Parathyroid adenoma (tissue), 2 donors: ENCODE results near the gene TRABD2A.
"Not testable (repeated sequence)": the region's sequence is repeated elsewhere in the genome, so short reads cannot be mapped to it uniquely, and the experiment has no call there.

ENCODE experiments used
- H2AFZ ChIP-seq: fragments of 300-600 bp; sonication (generic); one replicate; pipeline ENCODE4 v1.7.0; 2017; ENCODE audit warnings: antibody characterized with exemption, mild to moderate bottlenecking
- H3K27ac ChIP-seq: fragments of 300-600 bp; sonication (generic); one replicate; pipeline ENCODE4 v1.7.0; 2017
- H3K27me3 ChIP-seq: fragments of 300-600 bp; sonication (generic); one replicate; pipeline ENCODE4 v1.7.0; 2017; ENCODE audit warnings: low read length; ENCODE audit not compliant: control insufficient read depth, insufficient read depth
- H3K36me3 ChIP-seq: fragments of 300-600 bp; sonication (generic); one replicate; pipeline ENCODE4 v1.7.0; 2017; ENCODE audit warnings: low read length; ENCODE audit not compliant: control insufficient read depth, insufficient read depth
- H3K4me1 ChIP-seq: fragments of 300-600 bp; sonication (generic); one replicate; pipeline ENCODE4 v1.7.0; 2017; ENCODE audit warnings: control low read depth
- H3K4me2 ChIP-seq: fragments of 300-600 bp; sonication (generic); one replicate; pipeline ENCODE4 v1.7.0; 2017; ENCODE audit warnings: low read length
- H3K4me3 ChIP-seq: fragments of 300-600 bp; sonication (generic); one replicate; pipeline ENCODE4 v1.7.0; 2017; ENCODE audit warnings: low read depth, low read length
- H3K79me2 ChIP-seq: fragments of 300-600 bp; sonication (generic); one replicate; pipeline ENCODE4 v1.7.0; 2017; ENCODE audit warnings: control low read depth
- H3K9ac ChIP-seq: fragments of 300-600 bp; sonication (generic); one replicate; pipeline ENCODE4 v1.7.0; 2017; ENCODE audit warnings: mild to moderate bottlenecking
- H3K9me3 ChIP-seq: fragments of 300-600 bp; sonication (generic); one replicate; pipeline ENCODE4 v1.7.0; 2017; ENCODE audit warnings: low read length; ENCODE audit not compliant: control insufficient read depth
- CTCF ChIP-seq: fragments of 300-600 bp; sonication (generic); IDR thresholded peaks from one replicate; pipeline ENCODE4 v1.7.0; 2017; ENCODE audit warnings: antibody characterized with exemption, mild to moderate bottlenecking
- donor health status: primary hyperparathyroidism.

Gene TRABD2A

GRCh38 chr2:84924173-84925106 is 43.6 kb upstream of the TRABD2A start:
- Histone ChIP-seq H3K4me2 (no peak overlapping the region), H3K4me1 (peaks cover 3% of the 10 kb centered on the region), H3K27ac (peak overlapping the region; percentile 40), H2AFZ (no peak overlapping the region), H3K4me3 (no peak overlapping the region), H3K36me3 (no peaks in the 10 kb centered on the region), H3K9ac (no peak overlapping the region), H3K27me3 (no peaks in the 10 kb centered on the region), H3K79me2 (no peaks in the 10 kb centered on the region), H3K9me3 (no peaks in the 10 kb centered on the region)
- TF ChIP-seq CTCF = no peak

- Histone ChIP-seq H3K9ac (no peak overlapping the region), H2AFZ (no peak overlapping the region), H3K9me3 (no peaks in the 10 kb centered on the region), H3K36me3 (no peaks in the 10 kb centered on the region), H3K79me2 (no peaks in the 10 kb centered on the region), H3K4me2 (no peak overlapping the region), H3K27ac (no peak overlapping the region), H3K4me1 (peaks cover 4% of the 10 kb centered on the region), H3K27me3 (no peaks in the 10 kb centered on the region), H3K4me3 (no peak overlapping the region)
- TF ChIP-seq CTCF = no peak
These were observed 42.1 kb upstream of the TRABD2A start for GRCh38 chr2:84923009-84923408.

GRCh38 chr2:84919885-84920580 is 39.1 kb upstream of the TRABD2A start:
- Histone ChIP-seq H2AFZ (peak overlapping the region; percentile 31), H3K9me3 (no peaks in the 10 kb centered on the region), H3K36me3 (no peaks in the 10 kb centered on the region), H3K4me2 (no peak overlapping the region), H3K27ac (peak overlapping the region; percentile 61), H3K4me3 (no peak overlapping the region), H3K79me2 (no peaks in the 10 kb centered on the region), H3K9ac (no peak overlapping the region), H3K27me3 (no peaks in the 10 kb centered on the region), H3K4me1 (peaks cover 4% of the 10 kb centered on the region)
- TF ChIP-seq CTCF = no peak

- Histone ChIP-seq H3K9ac (no peak overlapping the region), H3K27ac (no peak overlapping the region), H3K4me3 (no peak overlapping the region), H3K27me3 (no peaks in the 10 kb centered on the region), H3K4me1 (peaks cover 4% of the 10 kb centered on the region), H3K36me3 (no peaks in the 10 kb centered on the region), H2AFZ (no peak overlapping the region), H3K4me2 (no peak overlapping the region), H3K9me3 (no peaks in the 10 kb centered on the region), H3K79me2 (no peaks in the 10 kb centered on the region)
- TF ChIP-seq CTCF = no peak
These were observed 37.5 kb upstream of the TRABD2A start for GRCh38 chr2:84918430-84918829.

GRCh38 chr2:84917821-84918220 is 36.9 kb upstream of the TRABD2A start:
- H3K9me3 ChIP-seq, H3K9ac ChIP-seq, H3K27me3 ChIP-seq, H3K79me2 ChIP-seq, H3K4me1 ChIP-seq, H3K4me3 ChIP-seq, H3K4me2 ChIP-seq, H3K27ac ChIP-seq, H3K36me3 ChIP-seq, H2AFZ ChIP-seq: not testable (repeated sequence)

- H3K4me3 ChIP-seq, H3K79me2 ChIP-seq, H2AFZ ChIP-seq, H3K36me3 ChIP-seq, H3K9me3 ChIP-seq, H3K27me3 ChIP-seq, H3K9ac ChIP-seq, H3K27ac ChIP-seq, H3K4me1 ChIP-seq, H3K4me2 ChIP-seq: not testable (repeated sequence)
These were observed 34.8 kb upstream of the TRABD2A start for GRCh38 chr2:84915675-84916074.
